Thyroid gland (tissue), 4 donors: ENCODE measurements around the gene TBCEL. TPM values are rescaled to one million over a fixed set of nuclear protein-coding genes. Genes with fewer than 3 reads are reported as not detected.
"Not testable (repeated sequence)": the region's sequence is repeated elsewhere in the genome, so short reads cannot be mapped to it uniquely, and the experiment has no call there.

Source experiments
- DNase-seq, 2 donors: peaks; one replicate each; pipeline ENCODE4 v3.0.0-alpha.2; 2019
- H3K27ac ChIP-seq, 3 donors: fragments of 200-600 bp; sonication (generic); 1 replicate in 2 of 3; 2 replicates in 1 of 3; pipeline ENCODE4 v1.5.1; 2016 to 2019; ENCODE audit warnings: mild to moderate bottlenecking in 1 of 3, moderate library complexity in 1 of 3
- H3K27me3 ChIP-seq: fragments of 200-600 bp; sonication (generic); one replicate; pipeline ENCODE4 v1.5.1; 2019
- H3K36me3 ChIP-seq, 2 donors: fragments of 200-600 bp; sonication (generic); one replicate each; pipeline ENCODE4 v1.5.1; 2016 to 2019
- H3K4me1 ChIP-seq, 2 donors: fragments of 200-600 bp; sonication (generic); one replicate each; pipeline ENCODE4 v1.5.1; 2017 to 2019
- H3K4me3 ChIP-seq, 3 donors: fragments of 200-600 bp; sonication (generic); replicated peaks in 1 of 3; 1 replicate in 2 of 3; 2 replicates in 1 of 3; pipeline ENCODE4 v1.5.1; 2016; ENCODE audit warnings: mild to moderate bottlenecking in 1 of 3
- H3K9me3 ChIP-seq: fragments of 200-600 bp; sonication (generic); one replicate; pipeline ENCODE4 v1.5.1; 2017
- CTCF ChIP-seq, 6 experiments: fragments of 200-600 bp in 3 of 6; fragments of 450-650 bp in 3 of 6; sonication (generic) in 3 of 6; IDR thresholded peaks; one replicate each; pipeline ENCODE4 v1.5.1; 2016 to 2019; ENCODE audit warnings: antibody characterized with exemption in 6 of 6, mild to moderate bottlenecking in 2 of 6, inconsistent platforms in 1 of 6, moderate library complexity in 1 of 6
- POLR2A ChIP-seq, 2 donors: fragments of 450-650 bp; IDR thresholded peaks; one replicate each; pipeline ENCODE4 v1.6.1; 2017; ENCODE audit warnings: antibody characterized with exemption in 2 of 2, mild to moderate bottlenecking in 2 of 2, moderate library complexity in 1 of 2
- WGBS, 2 donors: methylation state at CpG; one replicate each; pipeline ENCODE4 v1.1.5; 2017; 5-methylcytosine and 5-hydroxymethylcytosine counted together
- intact Hi-C: fragments of 100-400 bp; cut with DNase I; formaldehyde crosslinking; loops from one replicate; pipeline ENCODE4 v1.15.1; 2023
- total RNA-seq, 4 donors: library from RNA; depleted of rRNA; stranded (reverse); fragments of >200 nt; gene quantifications; one replicate each; pipeline ENCODE4 v1.2.3, GENCODE V29; 2016

Gene TBCEL
- total RNA-seq, 4 donors from 2014 or later, result 32.3 to 89.4 (median 43.9) TPM

DNA sequence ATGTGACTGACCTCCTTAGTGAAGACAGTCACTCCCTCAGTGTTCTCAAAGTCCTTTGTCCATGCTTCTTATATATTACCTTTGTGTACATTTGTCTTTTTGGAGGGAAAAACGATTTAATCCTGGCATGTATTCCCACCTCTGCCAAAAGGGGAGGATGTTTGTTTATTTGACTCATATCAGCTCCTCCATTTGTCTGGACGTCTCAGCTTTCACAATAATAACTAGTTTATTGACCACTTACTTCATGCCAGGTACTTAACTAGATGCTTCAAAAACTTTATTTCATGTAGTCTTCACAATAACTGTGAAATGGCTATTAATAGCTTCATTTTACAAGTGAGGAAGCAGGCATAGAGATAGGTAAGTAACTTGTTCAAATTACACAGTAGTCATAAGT is 5.3 kb downstream of the TBCEL start:
- intact Hi-C loops, result no loop called here
- Histone ChIP-seq H3K27me3 (no peaks in the 10 kb centered on the region), H3K4me1 (peaks cover 7 to 11% of the 10 kb centered on the region in 2 donors), H3K4me3 (no peak overlapping the region), H3K27ac (no peak overlapping the region), H3K36me3 (no peaks in the 10 kb centered on the region), H3K9me3 (no peaks in the 10 kb centered on the region)
- no peak for DNase-seq
- TF ChIP-seq CTCF (IDR thresholded peaks at IDR 0.05), result no peak
- TF ChIP-seq POLR2A (IDR thresholded peaks at IDR 0.05), result no peak
- 54 to 66% methylated on average over 2 of the region's 2 CpGs for WGBS, 2 donors

- Histone ChIP-seq H3K9me3 (no peaks in the 10 kb centered on the region), H3K36me3 (no peaks in the 10 kb centered on the region), H3K4me1 (peaks cover 4 to 7% of the 10 kb centered on the region in 2 donors), H3K27ac (no peak overlapping the region), H3K27me3 (no peaks in the 10 kb centered on the region), H3K4me3 (no peak overlapping the region)
- no peak for DNase-seq
- TF ChIP-seq POLR2A (IDR thresholded peaks at IDR 0.05) (no peak), CTCF (IDR thresholded peaks at IDR 0.05) (no peak)
- 70 to 79% methylated on average over 3 of the region's 3 CpGs for WGBS, 2 donors
- intact Hi-C loops, result no loop called here
Measured at GRCh38 chr11:121029813-121030445, 6.0 kb downstream of the TBCEL start.

DNA sequence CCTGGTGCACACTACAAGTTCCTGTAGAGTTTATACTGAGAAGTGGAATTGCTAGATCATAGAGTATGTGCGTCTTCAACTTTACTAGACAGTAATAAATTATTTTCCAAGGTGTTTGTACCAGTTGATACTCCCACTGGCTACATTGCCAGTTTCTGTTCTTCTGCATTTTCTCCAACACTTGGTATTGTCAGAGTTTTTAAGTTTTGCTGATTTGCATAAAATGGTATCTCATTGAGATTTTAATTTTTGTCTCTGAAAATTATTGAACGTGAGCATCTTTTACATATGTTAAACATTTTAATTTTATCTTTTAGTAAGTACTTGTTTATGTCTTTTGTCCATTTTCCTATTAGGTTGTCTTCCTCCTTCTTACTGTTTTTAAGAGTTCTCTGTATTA is 7.3 kb downstream of the TBCEL start:
- WGBS, 2 donors, result 98 to 99% methylated on average over 2 of the region's 2 CpGs

GRCh38 chr11:121031648-121032047 is 7.7 kb downstream of the TBCEL start:
- H3K36me3 ChIP-seq, H3K4me1 ChIP-seq, DNase-seq, H3K27ac ChIP-seq, H3K27me3 ChIP-seq, H3K4me3 ChIP-seq, intact Hi-C loops, H3K9me3 ChIP-seq: not testable (repeated sequence)
- 94% methylated on average over 4 of the region's 4 CpGs for WGBS, 2 donors

More for the DNA sequence above, 7.3 kb downstream of the TBCEL start:
- no peaks in the 10 kb centered on the region for H3K9me3 ChIP-seq
- H3K27me3 ChIP-seq, result no peaks in the 10 kb centered on the region
- DNase-seq, result no peak
- H3K36me3 ChIP-seq, result no peaks in the 10 kb centered on the region
- no peak overlapping the region for H3K27ac ChIP-seq
- no peak for TF ChIP-seq POLR2A (IDR thresholded peaks at IDR 0.05)
- TF ChIP-seq CTCF (IDR thresholded peaks at IDR 0.05), result no peak
- intact Hi-C loops, result no loop called here
- no peaks in the 10 kb centered on the region for H3K4me1 ChIP-seq
- no peak overlapping the region for H3K4me3 ChIP-seq

DNA sequence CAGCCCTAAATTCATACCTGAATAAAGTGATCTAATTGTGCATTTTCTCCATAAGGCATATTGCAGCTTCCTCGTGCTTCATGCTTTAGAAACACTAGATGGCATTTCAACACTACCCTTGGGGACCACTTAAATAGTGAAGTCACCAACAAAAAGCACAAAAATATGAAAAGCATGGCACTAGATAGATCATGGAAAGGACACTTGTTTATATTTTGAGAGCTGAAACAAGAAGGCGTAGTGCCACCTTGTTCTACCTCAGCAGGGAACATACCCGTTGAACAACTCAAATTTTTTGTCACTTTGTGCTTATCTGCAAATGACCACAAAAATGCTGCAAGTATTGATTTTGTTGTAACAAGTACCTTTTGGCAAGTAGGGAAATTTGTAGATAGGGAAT is 8.6 kb downstream of the TBCEL start:
- Histone ChIP-seq H3K27me3 (no peaks in the 10 kb centered on the region), H3K27ac (no peak overlapping the region), H3K4me3 (no peak overlapping the region), H3K36me3 (no peaks in the 10 kb centered on the region), H3K4me1 (no peaks in the 10 kb centered on the region), H3K9me3 (no peaks in the 10 kb centered on the region)
- WGBS, 2 donors, result 92 to 96% methylated on average over 3 of the region's 3 CpGs
- intact Hi-C loops, result no loop called here
- no peak for DNase-seq
- TF ChIP-seq POLR2A (IDR thresholded peaks at IDR 0.05) (no peak), CTCF (IDR thresholded peaks at IDR 0.05) (no peak)
